ENCODE measurements around the gene SERHL2. TPM values are rescaled to one million over a fixed set of nuclear protein-coding genes. Genes with fewer than 3 reads are reported as not detected.
"Not testable (repeated sequence)": the region's sequence is repeated elsewhere in the genome, so short reads cannot be mapped to it uniquely, and the experiment has no call there.

The SERHL2 gene
- total RNA-seq, 1 experiment from 2014 or later = 0.61 TPM

DNA sequence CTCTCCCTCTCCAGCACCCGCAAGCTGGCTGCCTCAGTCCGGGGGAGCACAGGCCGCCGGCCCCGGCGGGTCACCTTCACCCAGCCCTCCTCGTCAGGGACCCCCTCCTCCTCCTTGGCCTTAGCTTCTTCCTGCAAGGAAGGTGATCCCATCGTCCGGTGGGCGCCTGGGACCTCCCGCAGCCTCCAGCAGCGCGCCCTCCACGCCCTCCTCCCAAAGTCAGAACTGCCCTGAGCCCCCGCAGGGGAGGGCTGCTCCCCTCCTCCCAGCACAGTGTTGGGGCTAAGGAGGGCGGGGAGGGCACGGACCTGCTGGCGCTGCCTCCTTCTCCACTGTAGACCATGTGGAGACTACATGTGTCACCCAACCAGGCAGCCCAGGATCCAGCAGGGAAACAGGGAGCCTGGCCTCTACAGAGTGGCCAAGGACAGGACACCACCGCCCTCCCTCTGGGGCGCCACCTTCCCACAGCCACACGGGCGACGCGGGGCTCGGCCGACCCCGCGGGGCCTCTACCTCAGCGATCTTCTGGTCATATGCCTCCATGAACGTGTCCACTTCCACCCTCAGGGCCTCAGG lies 22.3 kb downstream of the SERHL2 start:
- CTCF ChIA-PET = not testable (repeated sequence)

DNA sequence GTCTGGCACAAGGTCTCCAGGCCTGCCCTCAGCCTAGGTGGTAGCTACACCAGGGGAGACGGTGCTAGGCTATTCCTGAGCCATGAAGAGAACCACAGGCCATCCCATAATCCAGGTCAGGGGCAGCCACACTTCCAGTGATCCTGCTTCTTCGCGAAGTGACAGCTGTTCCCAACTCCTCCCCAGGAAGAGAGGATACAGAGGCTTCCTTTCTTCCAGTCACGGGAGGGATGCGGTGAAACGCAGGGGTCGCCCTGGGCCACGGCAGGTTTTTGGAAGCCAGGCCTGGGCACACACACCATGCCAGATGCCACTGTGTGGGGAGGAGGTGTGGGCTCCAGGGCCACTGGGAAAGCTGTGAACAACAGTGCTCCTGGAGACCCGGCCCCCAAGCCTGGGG lies 23.4 kb downstream of the SERHL2 start:
- POLR2A ChIA-PET; H3K4me3 Mint-ChIP-seq (ENCODE audit: unreplicated experiment); H3K27me3 Mint-ChIP-seq (ENCODE audit: insufficient read depth, unreplicated experiment); H3K9me3 Mint-ChIP-seq (ENCODE audit: unreplicated experiment); CTCF ChIA-PET; H3K27ac Mint-ChIP-seq (ENCODE audit: unreplicated experiment); H3K27me3 ChIP-seq (replicated peaks; ENCODE audit: control insufficient read depth, insufficient read depth, low read length); H3K9me3 ChIP-seq; H3K36me3 ChIP-seq (ENCODE audit: control insufficient read depth, insufficient read depth, low read length); DNase-seq; intact Hi-C loops (cut with micrococcal nuclease; ENCODE audit: unreplicated experiment); BruUV-seq (replicated peaks); H3K4me3 ChIP-seq (ENCODE audit: low read depth, low read length); H3K4me1 ChIP-seq; H3K4me1 Mint-ChIP-seq (ENCODE audit: low read depth, unreplicated experiment): not testable (repeated sequence)
- peaks cover 76% of the 10 kb centered on the region for H3K36me3 Mint-ChIP-seq (ENCODE audit: insufficient read depth, unreplicated experiment)

More for the DNA sequence above, 22.3 kb downstream of the SERHL2 start:
- H3K36me3 Mint-ChIP-seq (ENCODE audit: insufficient read depth, unreplicated experiment) = peaks cover 76% of the 10 kb centered on the region
- BruUV-seq (replicated peaks); H3K36me3 ChIP-seq (ENCODE audit: control insufficient read depth, insufficient read depth, low read length); POLR2A ChIA-PET; DNase-seq; H3K9me3 ChIP-seq; H3K4me3 ChIP-seq (ENCODE audit: low read depth, low read length); H3K9me3 Mint-ChIP-seq (ENCODE audit: unreplicated experiment); H3K4me1 ChIP-seq; H3K27me3 ChIP-seq (replicated peaks; ENCODE audit: control insufficient read depth, insufficient read depth, low read length); intact Hi-C loops (cut with micrococcal nuclease; ENCODE audit: unreplicated experiment); H3K27me3 Mint-ChIP-seq (ENCODE audit: insufficient read depth, unreplicated experiment); H3K27ac Mint-ChIP-seq (ENCODE audit: unreplicated experiment); H3K4me1 Mint-ChIP-seq (ENCODE audit: low read depth, unreplicated experiment); H3K4me3 Mint-ChIP-seq (ENCODE audit: unreplicated experiment): not testable (repeated sequence)

DNA sequence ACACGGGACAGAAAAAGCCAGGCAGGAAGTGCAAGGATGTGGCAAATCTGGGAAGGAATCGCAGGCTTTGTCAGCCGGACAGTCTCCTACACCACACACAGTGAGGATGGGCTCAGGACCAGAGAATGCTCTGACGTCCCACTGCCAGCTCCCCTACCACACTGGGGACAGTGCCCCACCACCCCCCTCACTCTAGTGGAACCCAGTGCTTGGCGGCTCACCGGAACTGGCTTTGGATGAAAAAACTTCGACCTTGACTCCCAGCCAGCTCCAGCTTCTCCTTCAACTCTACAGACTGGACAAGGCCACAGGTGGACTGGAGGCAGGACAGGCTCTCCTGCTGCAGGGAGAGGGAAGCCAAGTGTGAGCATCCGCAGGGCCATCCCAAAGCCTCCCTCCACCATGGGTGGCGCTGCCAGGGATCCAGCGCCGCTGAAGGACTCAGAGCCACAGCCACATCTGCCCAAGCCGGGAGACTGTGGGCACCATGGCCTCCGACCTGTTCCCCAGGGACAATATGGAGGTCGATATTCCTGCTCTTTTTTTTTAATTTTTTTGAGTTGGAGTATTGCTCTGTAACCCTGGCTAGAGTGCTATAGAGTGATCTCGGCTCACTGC lies 24.0 kb downstream of the SERHL2 start:
- POLR2A ChIA-PET = no interaction called here
- DNase-seq = no peak
- Mint-ChIP-seq H3K27me3 (ENCODE audit: insufficient read depth, unreplicated experiment) (no peaks in the 10 kb centered on the region), H3K4me1 (ENCODE audit: low read depth, unreplicated experiment) (no peaks in the 10 kb centered on the region), H3K9me3 (ENCODE audit: unreplicated experiment) (no peaks in the 10 kb centered on the region), H3K27ac (ENCODE audit: unreplicated experiment) (no peak overlapping the region), H3K36me3 (ENCODE audit: insufficient read depth, unreplicated experiment) (peaks cover 76% of the 10 kb centered on the region), H3K4me3 (ENCODE audit: unreplicated experiment) (no peak overlapping the region)
- CTCF ChIA-PET = no interaction called here
- H3K4me1 ChIP-seq = no peaks in the 10 kb centered on the region
- BruUV-seq (replicated peaks) = no TSS peak
- H3K4me3 ChIP-seq (ENCODE audit: low read depth, low read length) = no peak overlapping the region
- H3K9me3 ChIP-seq = no peaks in the 10 kb centered on the region
- H3K27me3 ChIP-seq (replicated peaks; ENCODE audit: control insufficient read depth, insufficient read depth, low read length) = no peaks in the 10 kb centered on the region
- TF ChIP-seq, protein P1, sequence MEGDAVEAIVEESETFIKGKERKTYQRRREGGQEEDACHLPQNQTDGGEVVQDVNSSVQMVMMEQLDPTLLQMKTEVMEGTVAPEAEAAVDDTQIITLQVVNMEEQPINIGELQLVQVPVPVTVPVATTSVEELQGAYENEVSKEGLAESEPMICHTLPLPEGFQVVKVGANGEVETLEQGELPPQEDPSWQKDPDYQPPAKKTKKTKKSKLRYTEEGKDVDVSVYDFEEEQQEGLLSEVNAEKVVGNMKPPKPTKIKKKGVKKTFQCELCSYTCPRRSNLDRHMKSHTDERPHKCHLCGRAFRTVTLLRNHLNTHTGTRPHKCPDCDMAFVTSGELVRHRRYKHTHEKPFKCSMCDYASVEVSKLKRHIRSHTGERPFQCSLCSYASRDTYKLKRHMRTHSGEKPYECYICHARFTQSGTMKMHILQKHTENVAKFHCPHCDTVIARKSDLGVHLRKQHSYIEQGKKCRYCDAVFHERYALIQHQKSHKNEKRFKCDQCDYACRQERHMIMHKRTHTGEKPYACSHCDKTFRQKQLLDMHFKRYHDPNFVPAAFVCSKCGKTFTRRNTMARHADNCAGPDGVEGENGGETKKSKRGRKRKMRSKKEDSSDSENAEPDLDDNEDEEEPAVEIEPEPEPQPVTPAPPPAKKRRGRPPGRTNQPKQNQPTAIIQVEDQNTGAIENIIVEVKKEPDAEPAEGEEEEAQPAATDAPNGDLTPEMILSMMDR (IDR thresholded peaks at IDR 0.05; ENCODE audit: insufficient read depth in 1 of 2, low read depth in 1 of 2, low read length in 1 of 2, severe bottlenecking in 1 of 2, unreplicated experiment in 1 of 2) = no peak
- H3K36me3 ChIP-seq (ENCODE audit: control insufficient read depth, insufficient read depth, low read length) = no peaks in the 10 kb centered on the region
- intact Hi-C loops (cut with micrococcal nuclease; ENCODE audit: unreplicated experiment) = no loop called here

DNA sequence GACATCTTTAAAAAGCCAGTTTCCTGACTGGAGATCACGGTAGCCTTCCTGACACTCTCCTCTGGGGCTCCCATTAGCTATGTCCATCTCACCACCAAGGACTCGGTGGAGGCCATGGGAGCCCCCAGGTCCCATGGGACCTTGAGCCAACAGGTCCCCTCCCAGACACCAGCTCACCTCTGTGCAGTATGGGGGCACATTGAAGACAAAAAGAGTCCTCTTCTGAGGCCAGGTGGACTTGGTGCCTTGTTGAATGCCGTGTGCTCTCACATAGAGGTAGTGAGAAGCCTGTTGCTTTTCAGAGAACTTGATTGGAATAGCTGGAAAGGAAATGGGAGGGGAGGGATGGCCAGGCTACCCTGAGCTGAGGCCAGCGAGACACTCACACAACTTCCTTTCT lies 26.3 kb downstream of the SERHL2 start:
- H3K4me1 Mint-ChIP-seq (ENCODE audit: low read depth, unreplicated experiment); H3K36me3 ChIP-seq (ENCODE audit: control insufficient read depth, insufficient read depth, low read length); POLR2A ChIA-PET; H3K9me3 Mint-ChIP-seq (ENCODE audit: unreplicated experiment); intact Hi-C loops (cut with micrococcal nuclease; ENCODE audit: unreplicated experiment); CTCF ChIA-PET; H3K4me3 ChIP-seq (ENCODE audit: low read depth, low read length); BruUV-seq (replicated peaks); H3K27ac Mint-ChIP-seq (ENCODE audit: unreplicated experiment); H3K4me3 Mint-ChIP-seq (ENCODE audit: unreplicated experiment); H3K9me3 ChIP-seq; H3K27me3 Mint-ChIP-seq (ENCODE audit: insufficient read depth, unreplicated experiment); H3K27me3 ChIP-seq (replicated peaks; ENCODE audit: control insufficient read depth, insufficient read depth, low read length); H3K4me1 ChIP-seq; DNase-seq: not testable (repeated sequence)
- H3K36me3 Mint-ChIP-seq (ENCODE audit: insufficient read depth, unreplicated experiment) = peaks cover 75% of the 10 kb centered on the region

DNA sequence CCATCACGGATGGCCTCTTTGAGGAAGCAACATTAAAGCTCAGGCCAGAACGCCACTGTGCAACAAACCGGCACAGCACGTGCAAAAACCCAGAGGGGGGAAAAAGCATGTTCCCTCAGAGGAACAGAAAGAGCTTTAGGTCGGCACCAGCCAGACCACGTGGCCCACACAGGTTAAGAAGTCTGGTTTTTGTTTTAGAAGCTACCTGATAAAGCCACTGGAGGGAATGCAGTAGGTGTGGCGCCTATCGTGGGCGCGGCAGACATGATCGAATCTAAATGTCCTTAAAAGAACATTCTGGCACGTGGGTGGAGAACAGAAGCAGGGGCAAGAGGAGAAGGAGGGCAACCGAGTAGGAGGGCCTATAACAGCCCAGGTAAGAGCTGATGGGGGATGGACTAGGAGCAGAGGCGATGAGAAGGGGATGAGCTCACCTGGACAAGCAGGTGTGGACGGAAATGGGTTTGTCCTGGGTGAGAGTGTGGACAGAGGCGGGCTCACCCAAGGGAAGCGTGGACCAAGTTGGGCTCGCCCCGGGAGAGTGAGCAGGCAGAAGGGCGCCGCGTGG lies 27.5 kb downstream of the SERHL2 start:
- H3K9me3 ChIP-seq; intact Hi-C loops (cut with micrococcal nuclease; ENCODE audit: unreplicated experiment); H3K27me3 Mint-ChIP-seq (ENCODE audit: insufficient read depth, unreplicated experiment); H3K9me3 Mint-ChIP-seq (ENCODE audit: unreplicated experiment); POLR2A ChIA-PET; H3K4me1 Mint-ChIP-seq (ENCODE audit: low read depth, unreplicated experiment); H3K27me3 ChIP-seq (replicated peaks; ENCODE audit: control insufficient read depth, insufficient read depth, low read length); CTCF ChIA-PET; H3K4me1 ChIP-seq; H3K36me3 ChIP-seq (ENCODE audit: control insufficient read depth, insufficient read depth, low read length): not testable (repeated sequence)
- Mint-ChIP-seq H3K27ac (ENCODE audit: unreplicated experiment) (peak overlapping the region; percentile 93), H3K36me3 (ENCODE audit: insufficient read depth, unreplicated experiment) (peaks cover 82% of the 10 kb centered on the region), H3K4me3 (ENCODE audit: unreplicated experiment) (peak overlapping the region; percentile 99)
- TSS peak; percentile 56 for BruUV-seq (replicated peaks)
- peak overlapping the region; percentile 92 for H3K4me3 ChIP-seq (ENCODE audit: low read depth, low read length)
- DNase-seq = peak in 1 of 2 experiments; percentile 40
